ENCODE measurements around the gene LIF. TPM values are rescaled to one million over a fixed set of nuclear protein-coding genes. Genes with fewer than 3 reads are reported as not detected.
A peak's percentile ranks its signal among the peaks of the same experiment; 100 is the strongest.
"Not testable (repeated sequence)": the region's sequence is repeated elsewhere in the genome, so short reads cannot be mapped to it uniquely, and the experiment has no call there.

Gene LIF
- total RNA-seq, 2 donors from 2014 or later = 175 to 300 TPM

DNA sequence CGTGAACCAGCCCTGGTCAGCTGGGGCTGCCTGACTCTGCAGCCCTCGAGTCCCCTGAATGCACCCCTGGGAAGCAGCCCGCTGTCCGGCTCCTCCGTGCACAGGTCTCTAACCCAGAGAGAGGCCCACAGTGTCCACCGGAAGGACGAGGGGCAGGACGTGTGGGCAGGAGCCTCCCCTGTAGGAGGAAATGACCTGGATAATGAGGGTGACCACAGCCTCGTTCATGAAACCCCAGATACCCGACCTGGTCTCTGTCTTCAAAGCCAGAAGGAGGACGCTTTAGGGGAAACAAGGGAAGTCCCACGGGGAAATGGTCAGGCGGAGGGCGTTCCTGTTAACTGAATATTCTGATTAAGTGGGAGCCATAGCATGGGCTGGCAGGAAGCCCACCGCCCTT is 23.3 kb downstream of the LIF start:
- peak overlapping the region; percentile 10 for H3K27ac Mint-ChIP-seq
- no peaks in the 10 kb centered on the region for H3K36me3 Mint-ChIP-seq (ENCODE audit: low read depth)

DNA sequence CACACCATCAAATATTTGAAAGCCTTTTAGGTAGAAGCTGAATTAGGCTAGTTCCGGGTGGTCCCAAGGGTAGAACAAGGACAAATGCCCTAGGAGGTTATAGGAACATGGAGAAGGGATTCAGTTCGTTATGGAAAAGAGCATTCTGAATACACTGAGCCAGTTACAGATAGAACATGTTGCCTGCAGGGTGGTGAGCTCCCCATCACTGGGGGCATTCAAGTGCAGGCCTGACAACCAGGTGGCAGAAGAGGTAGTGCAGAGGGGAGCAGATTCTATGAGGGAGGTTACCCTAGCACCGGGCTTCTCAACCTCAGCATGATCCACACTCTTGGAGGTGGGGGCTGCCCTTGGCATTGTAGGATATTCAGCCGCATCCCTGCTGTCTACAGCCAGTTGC is 24.2 kb downstream of the LIF start:
- peaks cover 46% of the 10 kb centered on the region for H3K4me1 Mint-ChIP-seq
- H3K27ac Mint-ChIP-seq = no peak overlapping the region
- H3K36me3 Mint-ChIP-seq (ENCODE audit: low read depth) = no peaks in the 10 kb centered on the region
- peak overlapping the region; percentile 78 for H3K4me3 Mint-ChIP-seq
- no peaks in the 10 kb centered on the region for H3K9me3 Mint-ChIP-seq
- no peak for ATAC-seq (replicated peaks)
- H3K27me3 Mint-ChIP-seq = no peaks in the 10 kb centered on the region

More for the DNA sequence above, 23.3 kb downstream of the LIF start:
- Mint-ChIP-seq H3K4me3 (peak overlapping the region; percentile 39), H3K4me1 (peaks cover 52% of the 10 kb centered on the region), H3K9me3 (no peaks in the 10 kb centered on the region), H3K27me3 (no peaks in the 10 kb centered on the region)
- ATAC-seq (replicated peaks) = peak; percentile 32

- H3K27ac Mint-ChIP-seq = peak overlapping the region; percentile 93
- H3K4me3 Mint-ChIP-seq = peak overlapping the region; percentile 78
- peak; percentile 82 for ATAC-seq (replicated peaks)
- H3K9me3 Mint-ChIP-seq = no peaks in the 10 kb centered on the region
- H3K27me3 Mint-ChIP-seq = no peaks in the 10 kb centered on the region
- no peaks in the 10 kb centered on the region for H3K36me3 Mint-ChIP-seq (ENCODE audit: low read depth)
- H3K4me1 Mint-ChIP-seq = peaks cover 46% of the 10 kb centered on the region
These were observed 25.2 kb downstream of the LIF start for GRCh38 chr22:30221121-30221992.

- Mint-ChIP-seq H3K4me3 (peak overlapping the region; percentile 78), H3K27me3 (no peaks in the 10 kb centered on the region), H3K4me1 (peaks cover 51% of the 10 kb centered on the region), H3K36me3 (ENCODE audit: low read depth) (no peaks in the 10 kb centered on the region), H3K27ac (peak overlapping the region; percentile 93), H3K9me3 (no peaks in the 10 kb centered on the region)
- no peak for ATAC-seq (replicated peaks)
These were observed 26.1 kb downstream of the LIF start for GRCh38 chr22:30220338-30221012.

DNA sequence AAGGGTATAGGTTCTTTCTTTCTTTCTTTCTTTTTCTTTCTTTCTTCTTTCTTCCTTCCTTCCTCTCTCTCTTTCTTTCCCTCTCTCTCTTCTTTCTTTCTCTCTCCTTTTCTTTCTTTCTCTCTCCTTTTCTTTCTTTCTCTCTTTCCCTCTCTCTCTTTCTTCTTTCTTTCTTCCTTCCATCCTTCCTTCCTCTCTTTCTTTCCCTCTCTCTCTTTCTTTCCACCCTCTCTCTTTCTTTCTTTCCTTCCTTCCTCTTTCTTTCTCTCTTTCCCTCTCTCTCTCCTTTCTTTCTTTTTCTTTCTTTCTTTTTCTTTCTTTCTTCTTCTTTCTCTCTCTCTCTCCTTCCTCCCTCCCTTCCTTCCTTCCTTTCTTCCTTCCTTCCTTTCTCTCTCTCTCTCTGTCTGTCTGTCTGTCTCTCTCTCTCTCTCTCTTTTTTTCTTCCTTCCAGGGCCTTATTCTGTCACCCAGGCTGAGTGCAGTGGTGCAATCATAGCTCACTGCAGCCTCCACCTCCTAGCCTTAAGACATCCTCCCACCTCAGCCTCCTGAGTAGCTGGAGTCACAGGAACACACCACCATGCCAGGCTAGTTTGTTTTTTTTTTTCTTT is 26.8 kb downstream of the LIF start:
- no peaks in the 10 kb centered on the region for H3K27me3 Mint-ChIP-seq
- no peaks in the 10 kb centered on the region for H3K36me3 Mint-ChIP-seq (ENCODE audit: low read depth)
- H3K9me3 Mint-ChIP-seq = no peaks in the 10 kb centered on the region
- no peak for ATAC-seq (replicated peaks)
- H3K4me3 Mint-ChIP-seq = peak overlapping the region; percentile 78
- H3K27ac Mint-ChIP-seq = peak overlapping the region; percentile 93
- H3K4me1 Mint-ChIP-seq = peaks cover 45% of the 10 kb centered on the region

DNA sequence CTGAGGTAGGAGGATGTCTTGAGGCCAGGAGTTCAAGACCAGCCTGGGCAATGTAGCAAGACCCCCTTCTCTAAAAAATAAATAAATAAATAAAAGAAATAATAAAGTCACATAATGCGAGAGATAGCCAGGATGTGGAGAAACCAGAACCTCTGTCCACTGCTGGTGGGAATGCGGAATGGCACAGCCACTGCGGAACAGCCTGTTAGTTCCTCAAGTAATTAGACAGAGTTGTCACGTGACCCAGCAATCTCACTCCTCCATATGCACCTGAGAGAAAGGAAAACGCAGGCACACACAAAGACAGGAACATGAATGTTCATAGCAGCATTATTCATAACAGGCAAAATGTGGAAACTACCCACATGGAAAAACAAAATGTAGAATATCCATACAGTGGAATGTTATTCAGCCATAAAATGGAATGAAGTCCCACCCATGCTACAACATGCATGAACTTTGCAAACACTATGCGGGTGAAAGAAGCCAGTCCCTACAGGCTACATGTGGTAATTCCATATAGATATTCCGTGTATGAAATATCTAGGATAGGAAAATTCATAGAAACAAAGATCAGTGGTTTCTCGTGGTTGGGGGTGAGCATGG is 27.4 kb downstream of the LIF start:
- no peak overlapping the region for H3K27ac Mint-ChIP-seq
- H3K36me3 Mint-ChIP-seq (ENCODE audit: low read depth) = no peaks in the 10 kb centered on the region
- no peak overlapping the region for H3K4me3 Mint-ChIP-seq
- peaks cover 45% of the 10 kb centered on the region for H3K4me1 Mint-ChIP-seq
- H3K27me3 Mint-ChIP-seq = no peaks in the 10 kb centered on the region
- no peaks in the 10 kb centered on the region for H3K9me3 Mint-ChIP-seq
- no peak for ATAC-seq (replicated peaks)

DNA sequence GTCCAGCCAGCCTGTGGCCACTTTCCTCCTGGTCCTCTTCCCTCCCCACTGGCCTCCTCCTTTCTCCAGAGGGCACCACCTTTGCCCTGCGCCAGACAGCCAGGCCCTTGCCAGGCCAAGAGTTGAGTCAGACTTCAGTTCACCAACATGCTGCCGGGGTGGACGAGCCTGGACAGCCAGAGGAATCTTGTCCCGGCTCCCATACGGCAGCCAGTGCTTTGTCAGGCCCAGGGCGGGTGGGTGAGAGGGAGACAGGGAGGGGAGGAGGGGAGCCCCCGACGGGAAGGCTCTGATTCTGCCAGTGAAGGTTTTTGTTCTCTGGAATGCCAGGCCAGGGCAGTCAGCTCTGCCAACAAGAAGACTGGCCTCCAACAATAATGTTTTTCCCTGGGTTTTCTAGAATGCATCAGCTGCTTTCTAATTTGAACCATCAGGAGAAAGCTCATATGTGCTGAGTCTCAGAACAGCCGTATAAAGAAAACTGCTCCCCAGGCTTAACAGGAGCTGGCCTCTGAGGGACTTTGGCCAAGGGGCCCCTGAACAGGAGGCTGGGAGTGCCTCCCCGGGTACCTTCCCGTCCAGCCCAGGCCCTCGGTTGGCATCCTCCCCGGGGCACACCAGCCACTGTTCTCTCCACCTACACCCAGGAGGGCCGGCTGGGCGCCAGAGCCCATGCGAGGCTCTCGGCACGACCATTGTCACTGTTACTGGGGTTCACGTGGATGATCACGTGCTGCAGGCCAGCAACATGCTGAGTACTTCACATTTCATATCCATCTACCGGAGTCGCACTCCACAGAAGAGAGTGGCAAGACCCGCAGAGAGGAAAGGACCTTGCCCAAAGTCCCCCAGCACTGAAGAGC is 28.6 kb downstream of the LIF start:
- ATAC-seq (replicated peaks) = no peak
- H3K27ac Mint-ChIP-seq = peak overlapping the region; percentile 38
- no peaks in the 10 kb centered on the region for H3K36me3 Mint-ChIP-seq (ENCODE audit: low read depth)
- no peaks in the 10 kb centered on the region for H3K27me3 Mint-ChIP-seq
- no peak overlapping the region for H3K4me3 Mint-ChIP-seq
- H3K4me1 Mint-ChIP-seq = peaks cover 43% of the 10 kb centered on the region
- no peaks in the 10 kb centered on the region for H3K9me3 Mint-ChIP-seq

- H3K4me1 Mint-ChIP-seq = peaks cover 38% of the 10 kb centered on the region
- H3K9me3 Mint-ChIP-seq = no peaks in the 10 kb centered on the region
- no peaks in the 10 kb centered on the region for H3K36me3 Mint-ChIP-seq (ENCODE audit: low read depth)
- H3K27me3 Mint-ChIP-seq = no peaks in the 10 kb centered on the region
- no peak overlapping the region for H3K4me3 Mint-ChIP-seq
- H3K27ac Mint-ChIP-seq = no peak overlapping the region
- no peak for ATAC-seq (replicated peaks)
These were observed 29.8 kb downstream of the LIF start for GRCh38 chr22:30216710-30217109.

- not testable (repeated sequence) for H3K27ac Mint-ChIP-seq; H3K27me3 Mint-ChIP-seq; H3K36me3 Mint-ChIP-seq (ENCODE audit: low read depth); H3K9me3 Mint-ChIP-seq; ATAC-seq (replicated peaks); H3K4me3 Mint-ChIP-seq
- H3K4me1 Mint-ChIP-seq = peaks cover 34% of the 10 kb centered on the region
These were observed 30.3 kb downstream of the LIF start for GRCh38 chr22:30216272-30216671.

GRCh38 chr22:30214703-30215407 is 31.7 kb downstream of the LIF start:
- Mint-ChIP-seq H3K36me3 (ENCODE audit: low read depth) (no peaks in the 10 kb centered on the region), H3K27me3 (no peaks in the 10 kb centered on the region), H3K27ac (no peak overlapping the region), H3K9me3 (no peaks in the 10 kb centered on the region), H3K4me3 (no peak overlapping the region), H3K4me1 (peaks cover 19% of the 10 kb centered on the region)
- ATAC-seq (replicated peaks) = no peak

DNA sequence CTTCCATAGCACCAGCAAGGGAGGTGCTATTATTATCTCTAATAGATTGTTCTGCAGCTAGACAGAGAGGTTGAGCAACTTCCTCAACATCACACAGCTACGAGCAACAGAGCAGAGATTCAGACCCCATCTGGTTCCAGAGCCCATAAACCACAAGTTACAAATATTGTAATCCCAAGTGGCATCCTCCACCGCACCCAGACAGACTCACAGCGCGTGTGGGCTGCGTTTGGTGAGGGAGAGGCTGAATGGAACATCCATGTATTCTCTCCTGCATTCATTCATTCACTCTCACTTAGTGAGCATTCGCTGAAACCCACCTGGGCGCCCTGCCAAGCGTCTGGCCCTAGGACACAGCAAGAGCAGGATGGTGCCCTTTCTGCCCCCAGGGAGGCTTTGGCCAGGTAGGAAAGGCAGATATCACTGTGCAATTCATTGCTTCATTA is 33.5 kb downstream of the LIF start:
- ATAC-seq (replicated peaks) = peak; percentile 24
- Mint-ChIP-seq H3K9me3 (no peaks in the 10 kb centered on the region), H3K27me3 (no peaks in the 10 kb centered on the region), H3K36me3 (ENCODE audit: low read depth) (no peaks in the 10 kb centered on the region), H3K4me3 (no peak overlapping the region), H3K27ac (no peak overlapping the region), H3K4me1 (peaks cover 15% of the 10 kb centered on the region)

DNA sequence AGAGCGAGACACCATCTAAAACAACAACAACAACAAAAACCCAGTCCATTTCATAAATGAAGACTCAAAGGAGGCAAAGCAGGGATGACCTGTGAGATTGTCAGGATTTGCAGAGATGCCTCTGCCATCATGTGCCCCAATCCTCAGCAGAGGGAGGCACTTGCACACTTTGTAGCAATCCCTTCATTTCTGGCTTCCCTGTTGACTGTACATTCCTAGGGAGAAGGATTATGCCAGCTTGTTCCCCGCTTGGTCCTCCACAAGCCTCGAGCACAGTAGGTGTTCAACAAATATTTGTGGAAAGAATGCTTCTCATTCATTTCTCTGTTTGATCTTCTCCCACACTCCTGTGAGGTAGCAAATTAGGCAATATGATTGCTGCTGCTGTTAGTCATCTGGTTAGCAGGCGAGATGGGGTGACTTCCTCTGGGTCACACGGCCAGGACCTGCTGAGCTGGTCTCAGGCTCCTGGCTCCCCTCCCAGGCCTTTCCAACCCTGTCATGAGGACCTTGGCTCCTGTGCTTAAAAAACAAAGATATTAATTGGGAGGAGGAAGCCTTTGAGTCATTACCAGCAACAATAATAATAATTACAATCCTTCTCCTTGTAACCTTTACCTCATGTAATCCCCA is 34.1 kb downstream of the LIF start:
- H3K27ac Mint-ChIP-seq = no peak overlapping the region
- H3K4me3 Mint-ChIP-seq = no peak overlapping the region
- H3K9me3 Mint-ChIP-seq = no peaks in the 10 kb centered on the region
- no peaks in the 10 kb centered on the region for H3K36me3 Mint-ChIP-seq (ENCODE audit: low read depth)
- H3K27me3 Mint-ChIP-seq = no peaks in the 10 kb centered on the region
- peaks cover 15% of the 10 kb centered on the region for H3K4me1 Mint-ChIP-seq
- peak; percentile 88 for ATAC-seq (replicated peaks)

All from activated T-helper 17 cell treated with anti-CD3 and anti-CD28 coated beads, Interleukin-2, amount 50 U/mL, for 72 hours (primary cell).